Measurements from ENCODE around the gene PLA2G2D.

The PLA2G2D gene

GRCh38 chr1:20125100-20125499 is 5.8 kb upstream of the PLA2G2D start:
- no peak for ATAC-seq
- no peak for TF ChIP-seq ZFP3 (CRISPR knock-in tag; IDR thresholded peaks at IDR 0.05)
- TF ChIP-seq ARNTL (CRISPR knock-in tag; IDR thresholded peaks at IDR 0.05; ENCODE audit: borderline replicate concordance, low read depth) = no peak
- no peak for TF ChIP-seq POU6F1 (CRISPR knock-in tag; IDR thresholded peaks at IDR 0.05; ENCODE audit: borderline replicate concordance, low read depth)
- no peak for TF ChIP-seq TCF4 (CRISPR knock-in tag; IDR thresholded peaks at IDR 0.05; ENCODE audit: borderline replicate concordance)
- no peak for TF ChIP-seq OSR1 (CRISPR knock-in tag; IDR thresholded peaks at IDR 0.05)
- no peak for TF ChIP-seq ZC3H10 (CRISPR knock-in tag; IDR thresholded peaks at IDR 0.05)
- TF ChIP-seq, protein P1, sequence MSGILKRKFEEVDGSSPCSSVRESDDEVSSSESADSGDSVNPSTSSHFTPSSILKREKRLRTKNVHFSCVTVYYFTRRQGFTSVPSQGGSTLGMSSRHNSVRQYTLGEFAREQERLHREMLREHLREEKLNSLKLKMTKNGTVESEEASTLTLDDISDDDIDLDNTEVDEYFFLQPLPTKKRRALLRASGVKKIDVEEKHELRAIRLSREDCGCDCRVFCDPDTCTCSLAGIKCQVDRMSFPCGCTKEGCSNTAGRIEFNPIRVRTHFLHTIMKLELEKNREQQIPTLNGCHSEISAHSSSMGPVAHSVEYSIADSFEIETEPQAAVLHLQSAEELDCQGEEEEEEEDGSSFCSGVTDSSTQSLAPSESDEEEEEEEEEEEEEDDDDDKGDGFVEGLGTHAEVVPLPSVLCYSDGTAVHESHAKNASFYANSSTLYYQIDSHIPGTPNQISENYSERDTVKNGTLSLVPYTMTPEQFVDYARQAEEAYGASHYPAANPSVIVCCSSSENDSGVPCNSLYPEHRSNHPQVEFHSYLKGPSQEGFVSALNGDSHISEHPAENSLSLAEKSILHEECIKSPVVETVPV (CRISPR knock-in tag; IDR thresholded peaks at IDR 0.05) = no peak
- TF ChIP-seq CSDC2 (CRISPR knock-in tag; IDR thresholded peaks at IDR 0.05) = no peak
- TF ChIP-seq PPARA (CRISPR knock-in tag; IDR thresholded peaks at IDR 0.05; ENCODE audit: borderline replicate concordance) = no peak
- no peak for TF ChIP-seq ZNF70 (CRISPR knock-in tag; IDR thresholded peaks at IDR 0.05)
- no peak for TF ChIP-seq ZNF8 (CRISPR knock-in tag; IDR thresholded peaks at IDR 0.05)
- TF ChIP-seq, protein P2, sequence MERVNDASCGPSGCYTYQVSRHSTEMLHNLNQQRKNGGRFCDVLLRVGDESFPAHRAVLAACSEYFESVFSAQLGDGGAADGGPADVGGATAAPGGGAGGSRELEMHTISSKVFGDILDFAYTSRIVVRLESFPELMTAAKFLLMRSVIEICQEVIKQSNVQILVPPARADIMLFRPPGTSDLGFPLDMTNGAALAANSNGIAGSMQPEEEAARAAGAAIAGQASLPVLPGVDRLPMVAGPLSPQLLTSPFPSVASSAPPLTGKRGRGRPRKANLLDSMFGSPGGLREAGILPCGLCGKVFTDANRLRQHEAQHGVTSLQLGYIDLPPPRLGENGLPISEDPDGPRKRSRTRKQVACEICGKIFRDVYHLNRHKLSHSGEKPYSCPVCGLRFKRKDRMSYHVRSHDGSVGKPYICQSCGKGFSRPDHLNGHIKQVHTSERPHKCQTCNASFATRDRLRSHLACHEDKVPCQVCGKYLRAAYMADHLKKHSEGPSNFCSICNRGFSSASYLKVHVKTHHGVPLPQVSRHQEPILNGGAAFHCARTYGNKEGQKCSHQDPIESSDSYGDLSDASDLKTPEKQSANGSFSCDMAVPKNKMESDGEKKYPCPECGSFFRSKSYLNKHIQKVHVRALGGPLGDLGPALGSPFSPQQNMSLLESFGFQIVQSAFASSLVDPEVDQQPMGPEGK (CRISPR knock-in tag; IDR thresholded peaks at IDR 0.05; ENCODE audit: borderline replicate concordance) = no peak
- TF ChIP-seq ESRRG (CRISPR knock-in tag; IDR thresholded peaks at IDR 0.05) = no peak
- TF ChIP-seq ZNF565 (CRISPR knock-in tag; conservative IDR thresholded peaks at IDR 0.05; ENCODE audit: low read depth) = no peak
- TF ChIP-seq CREB5 (CRISPR knock-in tag; IDR thresholded peaks at IDR 0.05; ENCODE audit: low read depth) = no peak
- TF ChIP-seq BACH2 (CRISPR knock-in tag; IDR thresholded peaks at IDR 0.05; ENCODE audit: borderline replicate concordance) = no peak
- TF ChIP-seq ISL1 (CRISPR knock-in tag; IDR thresholded peaks at IDR 0.05) = no peak
- TF ChIP-seq GLIS3 (CRISPR knock-in tag; IDR thresholded peaks at IDR 0.05) = no peak

- peak; percentile 96 for ATAC-seq
- no peak for TF ChIP-seq RARB (CRISPR knock-in tag; IDR thresholded peaks at IDR 0.05)
- TF ChIP-seq ZFP3 (CRISPR knock-in tag; IDR thresholded peaks at IDR 0.05) = no peak
- TF ChIP-seq ARNTL (CRISPR knock-in tag; IDR thresholded peaks at IDR 0.05; ENCODE audit: borderline replicate concordance, low read depth) = no peak
- no peak for TF ChIP-seq TSHZ2 (CRISPR knock-in tag; IDR thresholded peaks at IDR 0.05)
- TF ChIP-seq ZNF565 (CRISPR knock-in tag; conservative IDR thresholded peaks at IDR 0.05; ENCODE audit: low read depth) = no peak
- no peak for TF ChIP-seq POU6F1 (CRISPR knock-in tag; IDR thresholded peaks at IDR 0.05; ENCODE audit: borderline replicate concordance, low read depth)
- no peak for TF ChIP-seq GLIS3 (CRISPR knock-in tag; IDR thresholded peaks at IDR 0.05)
- TF ChIP-seq TOX (CRISPR knock-in tag; IDR thresholded peaks at IDR 0.05; ENCODE audit: borderline replicate concordance) = no peak
- no peak for TF ChIP-seq CSDC2 (CRISPR knock-in tag; IDR thresholded peaks at IDR 0.05)
- TF ChIP-seq CREB5 (CRISPR knock-in tag; IDR thresholded peaks at IDR 0.05; ENCODE audit: low read depth) = no peak
- no peak for TF ChIP-seq BACH2 (CRISPR knock-in tag; IDR thresholded peaks at IDR 0.05; ENCODE audit: borderline replicate concordance)
- no peak for TF ChIP-seq ISL1 (CRISPR knock-in tag; IDR thresholded peaks at IDR 0.05)
- TF ChIP-seq ESRRG (CRISPR knock-in tag; IDR thresholded peaks at IDR 0.05) = no peak
- no peak for TF ChIP-seq PPARA (CRISPR knock-in tag; IDR thresholded peaks at IDR 0.05; ENCODE audit: borderline replicate concordance)
- no peak for TF ChIP-seq ZNF8 (CRISPR knock-in tag; IDR thresholded peaks at IDR 0.05)
- TF ChIP-seq ZC3H10 (CRISPR knock-in tag; IDR thresholded peaks at IDR 0.05) = no peak
- no peak for TF ChIP-seq OSR1 (CRISPR knock-in tag; IDR thresholded peaks at IDR 0.05)
- no peak for TF ChIP-seq SNAI2 (CRISPR knock-in tag; IDR thresholded peaks at IDR 0.05)
- no peak for TF ChIP-seq ZNF70 (CRISPR knock-in tag; IDR thresholded peaks at IDR 0.05)
These were observed 5.2 kb upstream of the PLA2G2D start for GRCh38 chr1:20124456-20125057.
